Sigmoid colon (tissue), 4 donors: Measurements from ENCODE around the gene BET1L.
"Not testable (repeated sequence)": the region's sequence is repeated elsewhere in the genome, so short reads cannot be mapped to it uniquely, and the experiment has no call there.

ENCODE experiments used
- EP300 ChIP-seq, 4 donors: sonication (generic); formaldehyde crosslinking; IDR thresholded peaks; one replicate each; pipeline ENCODE4 v1.6.1; 2017; ENCODE audit warnings: antibody characterized with exemption in 4 of 4
- POLR2A ChIP-seq, 2 donors: fragments of 450-650 bp; IDR thresholded peaks; one replicate each; pipeline ENCODE4 v1.6.1; 2016; ENCODE audit warnings: antibody characterized with exemption in 2 of 2, mild to moderate bottlenecking in 2 of 2, moderate library complexity in 2 of 2
- POLR2AphosphoS5 ChIP-seq, 4 donors: sonication (generic); formaldehyde crosslinking; IDR thresholded peaks; one replicate each; pipeline ENCODE4 v1.6.1; 2017; ENCODE audit warnings: antibody characterized with exemption in 4 of 4
- TF ChIP-seq, protein P1 (sequence below), 4 experiments: fragments of 450-650 bp in 3 of 4; fragments of 200-600 bp in 1 of 4; IDR thresholded peaks; one replicate each; pipeline ENCODE4 v1.5.1; 2016 to 2019; ENCODE audit warnings: antibody characterized with exemption in 4 of 4, mild to moderate bottlenecking in 3 of 4, moderate library complexity in 2 of 4

DNA sequence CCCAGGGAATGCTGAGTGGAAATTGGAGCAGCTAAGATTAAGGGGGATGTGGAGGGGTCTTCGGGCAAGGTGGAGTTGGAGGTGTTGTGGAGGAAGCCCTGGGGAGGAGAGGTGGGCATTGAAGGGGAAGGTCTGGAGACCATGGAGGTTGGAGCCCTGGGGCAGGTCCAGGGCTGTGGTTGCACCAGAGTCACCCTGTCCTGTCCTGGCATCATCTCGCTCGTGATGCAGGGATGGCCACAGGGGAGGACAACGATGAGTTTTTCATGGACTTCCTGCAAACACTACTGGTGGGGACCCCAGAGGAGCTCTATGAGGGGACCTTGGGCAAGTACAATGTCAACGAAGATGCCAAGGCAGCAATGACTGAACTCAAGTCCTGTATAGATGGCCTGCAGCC is 13.7 kb downstream of the BET1L start:
- TF ChIP-seq POLR2A, EP300, POLR2AphosphoS5 (IDR thresholded peaks at IDR 0.05): not testable (repeated sequence)
- TF ChIP-seq, protein P1, sequence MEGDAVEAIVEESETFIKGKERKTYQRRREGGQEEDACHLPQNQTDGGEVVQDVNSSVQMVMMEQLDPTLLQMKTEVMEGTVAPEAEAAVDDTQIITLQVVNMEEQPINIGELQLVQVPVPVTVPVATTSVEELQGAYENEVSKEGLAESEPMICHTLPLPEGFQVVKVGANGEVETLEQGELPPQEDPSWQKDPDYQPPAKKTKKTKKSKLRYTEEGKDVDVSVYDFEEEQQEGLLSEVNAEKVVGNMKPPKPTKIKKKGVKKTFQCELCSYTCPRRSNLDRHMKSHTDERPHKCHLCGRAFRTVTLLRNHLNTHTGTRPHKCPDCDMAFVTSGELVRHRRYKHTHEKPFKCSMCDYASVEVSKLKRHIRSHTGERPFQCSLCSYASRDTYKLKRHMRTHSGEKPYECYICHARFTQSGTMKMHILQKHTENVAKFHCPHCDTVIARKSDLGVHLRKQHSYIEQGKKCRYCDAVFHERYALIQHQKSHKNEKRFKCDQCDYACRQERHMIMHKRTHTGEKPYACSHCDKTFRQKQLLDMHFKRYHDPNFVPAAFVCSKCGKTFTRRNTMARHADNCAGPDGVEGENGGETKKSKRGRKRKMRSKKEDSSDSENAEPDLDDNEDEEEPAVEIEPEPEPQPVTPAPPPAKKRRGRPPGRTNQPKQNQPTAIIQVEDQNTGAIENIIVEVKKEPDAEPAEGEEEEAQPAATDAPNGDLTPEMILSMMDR (IDR thresholded peaks at IDR 0.05), result not testable (repeated sequence)
